ENCODE measurements around the gene FSTL3. TPM values are rescaled to one million over a fixed set of nuclear protein-coding genes. Genes with fewer than 3 reads are reported as not detected.

FSTL3 gene
- polyA plus RNA-seq, 1 experiment = 21.2 TPM

- CTCF ChIA-PET = interaction anchor here (0.5 to 0.7 kb wide), 2 partner anchors 14 to 200 kb away, joined by 3 to 6 read pairs; no protein-coding TSS in a partner anchor
- TF ChIP-seq, protein P1, sequence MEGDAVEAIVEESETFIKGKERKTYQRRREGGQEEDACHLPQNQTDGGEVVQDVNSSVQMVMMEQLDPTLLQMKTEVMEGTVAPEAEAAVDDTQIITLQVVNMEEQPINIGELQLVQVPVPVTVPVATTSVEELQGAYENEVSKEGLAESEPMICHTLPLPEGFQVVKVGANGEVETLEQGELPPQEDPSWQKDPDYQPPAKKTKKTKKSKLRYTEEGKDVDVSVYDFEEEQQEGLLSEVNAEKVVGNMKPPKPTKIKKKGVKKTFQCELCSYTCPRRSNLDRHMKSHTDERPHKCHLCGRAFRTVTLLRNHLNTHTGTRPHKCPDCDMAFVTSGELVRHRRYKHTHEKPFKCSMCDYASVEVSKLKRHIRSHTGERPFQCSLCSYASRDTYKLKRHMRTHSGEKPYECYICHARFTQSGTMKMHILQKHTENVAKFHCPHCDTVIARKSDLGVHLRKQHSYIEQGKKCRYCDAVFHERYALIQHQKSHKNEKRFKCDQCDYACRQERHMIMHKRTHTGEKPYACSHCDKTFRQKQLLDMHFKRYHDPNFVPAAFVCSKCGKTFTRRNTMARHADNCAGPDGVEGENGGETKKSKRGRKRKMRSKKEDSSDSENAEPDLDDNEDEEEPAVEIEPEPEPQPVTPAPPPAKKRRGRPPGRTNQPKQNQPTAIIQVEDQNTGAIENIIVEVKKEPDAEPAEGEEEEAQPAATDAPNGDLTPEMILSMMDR (IDR thresholded peaks at IDR 0.05; ENCODE audit: low read depth, low read length) = no peak
Observed at GRCh38 chr19:732148-733069, 56.2 kb downstream of the FSTL3 start.

More at GRCh38 chr19:732148-733069, 56.2 kb downstream of the FSTL3 start:
- POLR2A ChIA-PET = no interaction called here
- DNase-seq (ENCODE audit: low read depth, low spot score) = no peak
- no peak overlapping the region for H3K27ac ChIP-seq (ENCODE audit: low read depth, low read length)
- no peak overlapping the region for H3K4me3 ChIP-seq (ENCODE audit: low read depth, low read length)
- H3K9me3 ChIP-seq (ENCODE audit: control insufficient read depth, insufficient read depth, low read length) = no peaks in the 10 kb centered on the region; the same call in 1 of the 2 replicates
- no peaks in the 10 kb centered on the region for H3K27me3 ChIP-seq (ENCODE audit: control insufficient read depth, insufficient read depth, low read length)

Other genes with a start within 250 kb of the FSTL3 start
- gene SHC2, start 215.4 kb upstream of the FSTL3 start, polyA plus RNA-seq (2011; rRNA removed) = 1.3 and 2.2 TPM in 2 replicates
- gene MADCAM1, start 179.9 kb upstream of the FSTL3 start, polyA plus RNA-seq (2011; rRNA removed) = not detected in 2 replicates
- 2.6 and 4.1 TPM in 2 replicates for gene TPGS1, start 168.9 kb upstream of the FSTL3 start, polyA plus RNA-seq (2011; rRNA removed)
- 34.0 and 54.0 TPM in 2 replicates for gene CDC34, start 144.6 kb upstream of the FSTL3 start, polyA plus RNA-seq (2011; rRNA removed)
- gene GZMM, start 132.3 kb upstream of the FSTL3 start, polyA plus RNA-seq (2011; rRNA removed) = not detected in 2 replicates
- 404 and 515 TPM in 2 replicates for gene BSG, start 103.8 kb upstream of the FSTL3 start, polyA plus RNA-seq (2011; rRNA removed)
- gene HCN2, start 86.5 kb upstream of the FSTL3 start, polyA plus RNA-seq (2011; rRNA removed) = 0.33 and 0.58 TPM in 2 replicates
- gene POLRMT, start 42.9 kb upstream of the FSTL3 start, polyA plus RNA-seq (2011; rRNA removed) = 15.5 and 21.1 TPM in 2 replicates
- gene FGF22, start 36.5 kb upstream of the FSTL3 start, polyA plus RNA-seq (2011; rRNA removed) = not detected in 2 replicates
- 1.7 and 3.1 TPM in 2 replicates for gene RNF126, start 13.2 kb upstream of the FSTL3 start, polyA plus RNA-seq (2011; rRNA removed)
- not detected in 2 replicates for gene PRSS57, start 19.1 kb downstream of the FSTL3 start, polyA plus RNA-seq (2011; rRNA removed)
- gene PALM, start 32.5 kb downstream of the FSTL3 start, polyA plus RNA-seq (2011; rRNA removed) = 1.8 and 2.4 TPM in 2 replicates
- gene MISP, start 74.7 kb downstream of the FSTL3 start, polyA plus RNA-seq (2011; rRNA removed) = 0.07 and 0.09 TPM in 2 replicates
- 141 and 216 TPM in 2 replicates for gene PTBP1, start 121.1 kb downstream of the FSTL3 start, polyA plus RNA-seq (2011; rRNA removed)
- 1.3 and 2.2 TPM in 2 replicates for gene PLPPR3, start 145.6 kb downstream of the FSTL3 start, polyA plus RNA-seq (2011; rRNA removed)
- 0.04 TPM in 1 of 2 replicates, not detected in the other for gene AZU1, start 151.4 kb downstream of the FSTL3 start, polyA plus RNA-seq (2011; rRNA removed)
- not detected in 2 replicates for gene PRTN3, start 164.6 kb downstream of the FSTL3 start, polyA plus RNA-seq (2011; rRNA removed)
- not detected in 2 replicates for gene ELANE, start 175.9 kb downstream of the FSTL3 start, polyA plus RNA-seq (2011; rRNA removed)
- gene CFD, start 183.3 kb downstream of the FSTL3 start, polyA plus RNA-seq (2011; rRNA removed) = 0.45 and 1.0 TPM in 2 replicates
- gene MED16, start 216.8 kb downstream of the FSTL3 start, polyA plus RNA-seq (2011; rRNA removed) = 22.7 and 31.7 TPM in 2 replicates
- not detected in 2 replicates for gene RNU6-9, start 217.1 kb downstream of the FSTL3 start, polyA plus RNA-seq (2011; rRNA removed)
- gene R3HDM4, start 236.8 kb downstream of the FSTL3 start, polyA plus RNA-seq (2011; rRNA removed) = 24.0 and 30.9 TPM in 2 replicates
- gene KISS1R, start 240.9 kb downstream of the FSTL3 start, polyA plus RNA-seq (2011; rRNA removed) = not detected in 2 replicates
- 7.6 and 12.2 TPM in 2 replicates for gene ARID3A, start 249.6 kb downstream of the FSTL3 start, polyA plus RNA-seq (2011; rRNA removed)